Adrenal gland (tissue), 12 donors: Measurements from ENCODE around the gene C20orf144. TPM values are rescaled to one million over a fixed set of nuclear protein-coding genes. Genes with fewer than 3 reads are reported as not detected.
A peak's percentile ranks its signal among the peaks of the same experiment; 100 is the strongest.

Source experiments
- DNase-seq, 7 donors: peaks; one replicate each; pipeline ENCODE4 v3.0.0-alpha.2; 2019 to 2020
- H3K27ac ChIP-seq, 5 donors: fragments of 200-600 bp; sonication (generic) in 4 of 5; 1 replicate in 3 of 5; 2 replicates in 2 of 5; pipeline versions ENCODE4 v1.5.1 to v1.8.0; 2016 to 2020; ENCODE audit warnings: mild to moderate bottlenecking in 1 of 5
- H3K27me3 ChIP-seq: fragments of 200-600 bp; 2 replicates; pipeline ENCODE4 v1.8.0; 2021
- H3K36me3 ChIP-seq, 2 donors: fragments of 200-600 bp; replicated peaks in 1 of 2; 1 replicate in 1 of 2; 2 replicates in 1 of 2; pipeline versions ENCODE4 v1.5.1 to v1.8.0; 2018 to 2022
- H3K4me1 ChIP-seq, 2 donors: fragments of 200-600 bp; replicated peaks in 1 of 2; 1 replicate in 1 of 2; 2 replicates in 1 of 2; pipeline versions ENCODE4 v1.5.1 to v1.8.0; 2018 to 2021
- H3K4me3 ChIP-seq, 4 donors: fragments of 200-600 bp; sonication (generic) in 3 of 4; one replicate each; pipeline ENCODE4 v1.5.1; 2016 to 2018
- H3K9me3 ChIP-seq, 3 donors: fragments of 200-600 bp; sonication (generic) in 1 of 3; replicated peaks in 1 of 3; 1 replicate in 2 of 3; 2 replicates in 1 of 3; pipeline versions ENCODE4 v1.5.1 to v1.8.0; 2016 to 2021
- POLR2A ChIP-seq, 2 donors: fragments of 450-650 bp; IDR thresholded peaks; one replicate each; pipeline ENCODE4 v1.6.1; 2017; ENCODE audit warnings: antibody characterized with exemption in 2 of 2, mild to moderate bottlenecking in 2 of 2, moderate library complexity in 1 of 2
- WGBS, 4 donors: extraction: QIAGEN DNeasy Blood & Tissue Kit in 2 of 4; methylation state at CpG; one replicate each; pipeline versions ENCODE4 v1.1.5 to v1.1.7; 2013 to 2017; 5-methylcytosine and 5-hydroxymethylcytosine counted together
- intact Hi-C, 2 donors: fragments of 100-400 bp; cut with DNase I; formaldehyde crosslinking; loops; one replicate each; pipeline versions ENCODE4 v1.14.1 to v1.15.0; 2022 to 2023
- polyA plus RNA-seq, 3 donors: library from polyadenylated mRNA; stranded (reverse); fragments of 200-250 nt in 2 of 3; fragments of 350-450 nt in 1 of 3; fragmentation: Illumina TruSeq in 1 of 3; extraction: RNeasy Lipid Tissue Mini Kit (QIAGEN cat#74804) in 1 of 3; gene quantifications; one replicate each; pipeline ENCODE4 v1.2.3, GENCODE V29; 2013 to 2014
- total RNA-seq, 9 donors: library from RNA; depleted of rRNA in 4 of 9; stranded (reverse); fragments of >200 nt in 4 of 9; fragments of 120-200 nt in 1 of 9; fragmentation: NEBNext Ultra II Directional in 1 of 9; extraction: Animal tissue kit (Norgen Biotek cat#: 25700) in 1 of 9; gene quantifications; one replicate each; pipeline versions ENCODE4 v1.1.0 to v1.2.4, GENCODE V29; 2013 to 2023
- TF ChIP-seq, protein P1 (sequence below), 6 experiments: fragments of 450-650 bp in 4 of 6; fragments of 200-600 bp in 2 of 6; sonication (generic) in 1 of 6; IDR thresholded peaks; 1 replicate in 5 of 6; 2 replicates in 1 of 6; pipeline versions ENCODE4 v1.5.1 to v1.8.0; 2016 to 2021; ENCODE audit warnings: antibody characterized with exemption in 6 of 6, mild to moderate bottlenecking in 2 of 6, moderate library complexity in 1 of 6
- donor health status: healthy with polysubstance abuse.
- donor health status: Bipolar disorder and iron deficiency.
- donor health status: DM: yes; HTN: yes; CAD: no.
- donor health status: DM: no; HTN: no; CAD: no.
- donor health status: DM: no; HTN: no; CAD: no.
- donor health status: DM: yes; HTN: yes; CAD: no.

C20orf144 gene
- total and polyA plus RNA-seq, 12 donors, result 0.06 to 0.32 (median 0.14) TPM; not detected in 7

GRCh38 chr20:33657704-33658095 lies 4.4 kb upstream of the C20orf144 start:
- no peaks in the 10 kb centered on the region for H3K9me3 ChIP-seq
- intact Hi-C loops, result no loop called here
- WGBS, 4 donors, result 93 to 95% (median 94%) methylated on average over 5 to 12 of the region's 12 CpGs
- H3K4me1 ChIP-seq, result peaks cover 0 to 15% of the 10 kb centered on the region in 2 donors
- no peak for TF ChIP-seq POLR2A (IDR thresholded peaks at IDR 0.05)
- TF ChIP-seq, protein P1, sequence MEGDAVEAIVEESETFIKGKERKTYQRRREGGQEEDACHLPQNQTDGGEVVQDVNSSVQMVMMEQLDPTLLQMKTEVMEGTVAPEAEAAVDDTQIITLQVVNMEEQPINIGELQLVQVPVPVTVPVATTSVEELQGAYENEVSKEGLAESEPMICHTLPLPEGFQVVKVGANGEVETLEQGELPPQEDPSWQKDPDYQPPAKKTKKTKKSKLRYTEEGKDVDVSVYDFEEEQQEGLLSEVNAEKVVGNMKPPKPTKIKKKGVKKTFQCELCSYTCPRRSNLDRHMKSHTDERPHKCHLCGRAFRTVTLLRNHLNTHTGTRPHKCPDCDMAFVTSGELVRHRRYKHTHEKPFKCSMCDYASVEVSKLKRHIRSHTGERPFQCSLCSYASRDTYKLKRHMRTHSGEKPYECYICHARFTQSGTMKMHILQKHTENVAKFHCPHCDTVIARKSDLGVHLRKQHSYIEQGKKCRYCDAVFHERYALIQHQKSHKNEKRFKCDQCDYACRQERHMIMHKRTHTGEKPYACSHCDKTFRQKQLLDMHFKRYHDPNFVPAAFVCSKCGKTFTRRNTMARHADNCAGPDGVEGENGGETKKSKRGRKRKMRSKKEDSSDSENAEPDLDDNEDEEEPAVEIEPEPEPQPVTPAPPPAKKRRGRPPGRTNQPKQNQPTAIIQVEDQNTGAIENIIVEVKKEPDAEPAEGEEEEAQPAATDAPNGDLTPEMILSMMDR (IDR thresholded peaks at IDR 0.05), result no peak
- H3K36me3 ChIP-seq, result peaks cover 0 to 34% of the 10 kb centered on the region in 2 donors
- no peak overlapping the region for H3K4me3 ChIP-seq
- DNase-seq, result peak in 3 of 7 donors; percentile 14 to 54 (median 24)
- no peaks in the 10 kb centered on the region for H3K27me3 ChIP-seq
- H3K27ac ChIP-seq, result no peak overlapping the region

GRCh38 chr20:33658510-33658909 lies 3.6 kb upstream of the C20orf144 start:
- intact Hi-C loops, result no loop called here
- H3K9me3 ChIP-seq, result no peaks in the 10 kb centered on the region
- H3K36me3 ChIP-seq, result peaks cover 0 to 34% of the 10 kb centered on the region in 2 donors
- DNase-seq, result peak in 1 of 7 donors; percentile 15
- no peak overlapping the region for H3K4me3 ChIP-seq
- H3K27me3 ChIP-seq, result no peaks in the 10 kb centered on the region
- H3K4me1 ChIP-seq, result peaks cover 5 to 13% of the 10 kb centered on the region in 2 donors
- H3K27ac ChIP-seq, result no peak overlapping the region
- 92 to 99% (median 97%) methylated on average over 6 to 8 of the region's 8 CpGs for WGBS, 4 donors
- TF ChIP-seq POLR2A (IDR thresholded peaks at IDR 0.05), result no peak
- TF ChIP-seq, protein P1 (IDR thresholded peaks at IDR 0.05), result no peak

- no peak overlapping the region for H3K4me3 ChIP-seq
- H3K9me3 ChIP-seq, result no peaks in the 10 kb centered on the region
- peaks cover 6 to 10% of the 10 kb centered on the region in 2 donors for H3K4me1 ChIP-seq
- WGBS, 4 donors, result 88 to 100% (median 94%) methylated on average over 4 of the region's 4 CpGs
- H3K36me3 ChIP-seq, result peaks cover 0 to 34% of the 10 kb centered on the region in 2 donors
- DNase-seq, result peak in 1 of 7 donors; percentile 11
- H3K27ac ChIP-seq, result no peak overlapping the region
- TF ChIP-seq, protein P1 (IDR thresholded peaks at IDR 0.05), result no peak
- TF ChIP-seq POLR2A (IDR thresholded peaks at IDR 0.05), result no peak
- no peaks in the 10 kb centered on the region for H3K27me3 ChIP-seq
- intact Hi-C loops, result no loop called here
Observed at GRCh38 chr20:33658929-33659328, 3.2 kb upstream of the C20orf144 start.

GRCh38 chr20:33659341-33660034 lies 2.6 kb upstream of the C20orf144 start:
- H3K27me3 ChIP-seq, result no peaks in the 10 kb centered on the region
- H3K36me3 ChIP-seq, result peaks cover 0 to 34% of the 10 kb centered on the region in 2 donors
- H3K9me3 ChIP-seq, result no peaks in the 10 kb centered on the region
- H3K4me3 ChIP-seq, result no peak overlapping the region
- H3K4me1 ChIP-seq, result peaks cover 8 to 15% of the 10 kb centered on the region in 2 donors
- WGBS, 4 donors, result 92 to 98% (median 93%) methylated on average over 9 to 32 of the region's 32 CpGs
- TF ChIP-seq, protein P1 (IDR thresholded peaks at IDR 0.05), result no peak
- TF ChIP-seq POLR2A (IDR thresholded peaks at IDR 0.05), result no peak
- intact Hi-C loops, result loop anchor here in 1 of 2 donors (5.0 kb wide), 1 partner anchor 207 kb away; no protein-coding TSS in a partner anchor
- H3K27ac ChIP-seq, result no peak overlapping the region
- DNase-seq, result peak in 3 of 7 donors; percentile 16 to 49 (median 28)
